GM12878 (cell line): ENCODE measurements around the gene BCAT1. TPM values are rescaled to one million over a fixed set of nuclear protein-coding genes. Genes with fewer than 3 reads are reported as not detected.

ENCODE experiments used
- ASH2L ChIP-seq: fragments of 300-600, 200-600 bp; sonication (generic); IDR thresholded peaks from 2 replicates; pipeline ENCODE4 v1.6.1; 2017; ENCODE audit warnings: low read depth, mild to moderate bottlenecking, borderline replicate concordance
- BHLHE40 ChIP-seq, 2 experiments: fragments of 450-650 bp in 1 of 2; IDR thresholded peaks; 2 replicates each; pipeline ENCODE4 v1.6.1; 2011 to 2017; ENCODE audit warnings: low read depth in 2 of 2, borderline replicate concordance in 1 of 2, improper control_type of control experiment in 1 of 2, low read length in 1 of 2, mild to moderate bottlenecking in 1 of 2
- BRCA1 ChIP-seq: IDR thresholded peaks from 2 replicates; pipeline ENCODE4 v1.6.1; 2011; ENCODE audit warnings: low read depth, low read length, improper control_type of control experiment
- CBFB ChIP-seq: IDR thresholded peaks from 2 replicates; pipeline ENCODE4 v1.6.1; 2016; ENCODE audit warnings: antibody characterized with exemption, low read depth
- CHD2 ChIP-seq: IDR thresholded peaks from 2 replicates; pipeline ENCODE4 v1.6.1; 2011; ENCODE audit warnings: low read depth, low read length, improper control_type of control experiment, borderline replicate concordance
- EED ChIP-seq: sonication (generic); IDR thresholded peaks from 2 replicates; pipeline ENCODE4 v1.6.1; 2016; ENCODE audit warnings: antibody characterized with exemption, low read depth
- EZH2 ChIP-seq: IDR thresholded peaks from 2 replicates; pipeline ENCODE4 v1.6.1; 2012; ENCODE audit warnings: low read depth, mild to moderate bottlenecking, control low read depth, inconsistent platforms, low read length, borderline replicate concordance; ENCODE audit not compliant: control insufficient read depth
- FOS ChIP-seq: IDR thresholded peaks from 3 replicates; pipeline ENCODE4 v1.6.1; 2011; ENCODE audit warnings: borderline replicate concordance; ENCODE audit not compliant: insufficient read length; ENCODE audit errors: extremely low read depth
- FOXK2 ChIP-seq: fragments of 450-650 bp; IDR thresholded peaks from 2 replicates; pipeline ENCODE4 v1.6.1; 2017; ENCODE audit warnings: mild to moderate bottlenecking, moderate library complexity
- FOXM1 ChIP-seq: IDR thresholded peaks from 2 replicates; pipeline ENCODE4 v1.6.1; 2012; ENCODE audit warnings: low read depth, mild to moderate bottlenecking, inconsistent platforms, low read length, moderate library complexity
- MTA2 ChIP-seq: fragments of 450-650 bp; IDR thresholded peaks from 2 replicates; pipeline ENCODE4 v1.6.1; 2016; ENCODE audit warnings: low read depth, mild to moderate bottlenecking, moderate library complexity
- MXI1 ChIP-seq: fragments of 150-350 bp; IDR thresholded peaks from 2 replicates; pipeline ENCODE4 v1.6.1; 2011; ENCODE audit warnings: low read depth, mild to moderate bottlenecking, inconsistent platforms, low read length, improper control_type of control experiment
- RCOR1 ChIP-seq: conservative IDR thresholded peaks from 2 replicates; pipeline ENCODE4 v1.6.1; 2012; ENCODE audit warnings: low read depth, low read length, improper control_type of control experiment
- RFX5 ChIP-seq: IDR thresholded peaks from 2 replicates; pipeline ENCODE4 v1.6.1; 2011; ENCODE audit warnings: low read depth, low read length, improper control_type of control experiment
- RUNX3 ChIP-seq: IDR thresholded peaks from 2 replicates; pipeline ENCODE4 v1.6.1; 2012; ENCODE audit warnings: low read length, inconsistent platforms
- SIX5 ChIP-seq: IDR thresholded peaks from 2 replicates; pipeline ENCODE4 v1.6.1; 2011; ENCODE audit warnings: mild to moderate bottlenecking, low read depth, low read length, moderate library complexity; ENCODE audit not compliant: severe bottlenecking
- SMAD5 ChIP-seq: IDR thresholded peaks from 2 replicates; pipeline ENCODE4 v1.6.1; 2016; ENCODE audit warnings: antibody characterized with exemption, low read depth
- SMARCA5 ChIP-seq: fragments of 450-650 bp; IDR thresholded peaks from 2 replicates; pipeline ENCODE4 v1.6.1; 2017; ENCODE audit warnings: mild to moderate bottlenecking
- SP1 ChIP-seq: IDR thresholded peaks from one replicate; pipeline ENCODE4 v1.6.1; 2011; ENCODE audit warnings: low read depth, low read length
- ZBED1 ChIP-seq: IDR thresholded peaks from 2 replicates; pipeline ENCODE4 v1.6.1; 2016; ENCODE audit warnings: borderline replicate concordance
- polyA plus RNA-seq, 11 experiments: library from polyadenylated mRNA; depleted of rRNA in 4 of 11; unstranded in 6 of 11; stranded (reverse) in 5 of 11; fragments of >200 nt; fragmentation: Nextera tagmentation in 4 of 11; fragmentation: Illumina TruSeq in 1 of 11; extraction: Ambion mirVana in 4 of 11; extraction: Trizol in 1 of 11; gene quantifications; 1 replicate in 1 of 11; 2 replicates in 10 of 11; pipeline versions ENCODE4 v1.2.1 to v1.2.3, GENCODE V29; 2011 to 2016; ENCODE audit warnings: inconsistent platforms in 2 of 11, missing spikeins in 2 of 11, low read depth in 1 of 11
- total RNA-seq, 4 experiments: library from RNA; depleted of rRNA in 3 of 4; stranded (reverse); fragments of >200 nt in 3 of 4; fragmentation: Illumina TruSeq in 1 of 4; extraction: Trizol in 1 of 4; gene quantifications; 2 replicates each; pipeline versions ENCODE4 v1.2.1 to v1.2.3, GENCODE V29; 2013 to 2021
- TF ChIP-seq, protein P1 (sequence below): fragments of 450-650 bp; formaldehyde crosslinking; IDR thresholded peaks from 2 replicates; pipeline ENCODE4 v1.4.0; 2020; ENCODE audit warnings: mild to moderate bottlenecking, moderate library complexity
- TF ChIP-seq, protein P2 (sequence below): fragments of 450-650 bp; IDR thresholded peaks from 2 replicates; pipeline ENCODE4 v1.6.1; 2017; ENCODE audit warnings: mild to moderate bottlenecking, moderate library complexity
- TF ChIP-seq, protein P3 (sequence below): IDR thresholded peaks from 2 replicates; pipeline ENCODE4 v1.6.1; 2012; ENCODE audit warnings: low read depth, low read length, improper control_type of control experiment

BCAT1 gene
- total and polyA plus RNA-seq, 10 of the 15 experiments (the other 5 are each of a cell fraction or from before 2014, with no cell fraction given) = 26.2 to 187 (median 81.9) TPM

DNA sequence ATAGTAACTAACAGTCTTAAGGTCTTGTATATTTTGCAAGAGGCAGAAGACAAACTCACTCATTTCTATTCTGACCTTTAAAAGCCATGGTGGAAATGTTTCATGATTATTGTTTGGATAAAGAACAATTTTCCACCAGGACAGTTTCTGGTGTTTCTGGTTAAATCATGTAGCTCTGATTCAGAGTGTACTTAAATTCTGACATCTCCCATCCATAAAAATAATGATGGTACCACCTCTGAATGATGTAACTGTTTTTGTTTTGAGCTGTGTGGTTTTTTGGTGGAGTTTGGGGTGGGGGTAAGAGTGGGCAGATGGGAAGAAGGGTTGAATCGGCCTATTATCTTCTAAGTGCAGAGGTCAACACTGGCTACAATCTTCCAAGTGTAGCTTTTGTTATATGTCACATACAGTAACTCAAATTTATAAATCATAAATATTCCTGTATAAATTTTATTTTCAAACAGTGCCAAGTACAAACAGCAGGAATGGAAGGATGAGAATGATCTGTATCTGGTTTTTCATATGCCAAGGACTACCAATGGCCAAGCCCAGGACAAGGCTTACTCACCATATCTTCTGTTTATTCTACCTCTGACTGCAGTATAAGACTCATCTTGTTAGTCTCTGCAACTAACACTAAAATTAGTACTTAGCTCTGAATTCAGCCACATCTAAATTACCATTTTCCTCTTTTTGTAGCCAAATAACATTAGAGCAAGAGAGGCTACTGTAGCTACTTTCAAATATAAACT is 108.7 kb downstream of the BCAT1 start (continued):
- TF ChIP-seq FOS (no peak), CBFB (peak; percentile 56; the same call in 1 of the 2 replicates), BRCA1 (no peak), RFX5 (no peak), SP1 (no peak), RUNX3 (peak; percentile 89), SMAD5 (0 out of 2 replicates have a peak, but pooled peaks have one; percentile 10), FOXM1 (peak; percentile 85; the same call in 1 of the 2 replicates), ZBED1 (0 out of 2 replicates have a peak, but pooled peaks have one; percentile 33), FOXK2 (no peak), MXI1 (no peak), RCOR1 (no peak), SMARCA5 (no peak), SIX5 (no peak), ASH2L (no peak), EZH2 (no peak), MTA2 (no peak; the same call in 1 of the 2 replicates), BHLHE40 (IDR thresholded peaks at IDR 0.05; ENCODE audit: borderline replicate concordance in 1 of 2, low read depth in 2 of 2, low read length in 1 of 2) (no peak), CHD2 (no peak), EED (0 out of 2 replicates have a peak, but pooled peaks have one; percentile 27)
- TF ChIP-seq, protein P1, sequence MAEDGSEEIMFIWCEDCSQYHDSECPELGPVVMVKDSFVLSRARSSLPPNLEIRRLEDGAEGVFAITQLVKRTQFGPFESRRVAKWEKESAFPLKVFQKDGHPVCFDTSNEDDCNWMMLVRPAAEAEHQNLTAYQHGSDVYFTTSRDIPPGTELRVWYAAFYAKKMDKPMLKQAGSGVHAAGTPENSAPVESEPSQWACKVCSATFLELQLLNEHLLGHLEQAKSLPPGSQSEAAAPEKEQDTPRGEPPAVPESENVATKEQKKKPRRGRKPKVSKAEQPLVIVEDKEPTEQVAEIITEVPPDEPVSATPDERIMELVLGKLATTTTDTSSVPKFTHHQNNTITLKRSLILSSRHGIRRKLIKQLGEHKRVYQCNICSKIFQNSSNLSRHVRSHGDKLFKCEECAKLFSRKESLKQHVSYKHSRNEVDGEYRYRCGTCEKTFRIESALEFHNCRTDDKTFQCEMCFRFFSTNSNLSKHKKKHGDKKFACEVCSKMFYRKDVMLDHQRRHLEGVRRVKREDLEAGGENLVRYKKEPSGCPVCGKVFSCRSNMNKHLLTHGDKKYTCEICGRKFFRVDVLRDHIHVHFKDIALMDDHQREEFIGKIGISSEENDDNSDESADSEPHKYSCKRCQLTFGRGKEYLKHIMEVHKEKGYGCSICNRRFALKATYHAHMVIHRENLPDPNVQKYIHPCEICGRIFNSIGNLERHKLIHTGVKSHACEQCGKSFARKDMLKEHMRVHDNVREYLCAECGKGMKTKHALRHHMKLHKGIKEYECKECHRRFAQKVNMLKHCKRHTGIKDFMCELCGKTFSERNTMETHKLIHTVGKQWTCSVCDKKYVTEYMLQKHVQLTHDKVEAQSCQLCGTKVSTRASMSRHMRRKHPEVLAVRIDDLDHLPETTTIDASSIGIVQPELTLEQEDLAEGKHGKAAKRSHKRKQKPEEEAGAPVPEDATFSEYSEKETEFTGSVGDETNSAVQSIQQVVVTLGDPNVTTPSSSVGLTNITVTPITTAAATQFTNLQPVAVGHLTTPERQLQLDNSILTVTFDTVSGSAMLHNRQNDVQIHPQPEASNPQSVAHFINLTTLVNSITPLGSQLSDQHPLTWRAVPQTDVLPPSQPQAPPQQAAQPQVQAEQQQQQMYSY (CRISPR knock-in tag) = no peak
- TF ChIP-seq, protein P2, sequence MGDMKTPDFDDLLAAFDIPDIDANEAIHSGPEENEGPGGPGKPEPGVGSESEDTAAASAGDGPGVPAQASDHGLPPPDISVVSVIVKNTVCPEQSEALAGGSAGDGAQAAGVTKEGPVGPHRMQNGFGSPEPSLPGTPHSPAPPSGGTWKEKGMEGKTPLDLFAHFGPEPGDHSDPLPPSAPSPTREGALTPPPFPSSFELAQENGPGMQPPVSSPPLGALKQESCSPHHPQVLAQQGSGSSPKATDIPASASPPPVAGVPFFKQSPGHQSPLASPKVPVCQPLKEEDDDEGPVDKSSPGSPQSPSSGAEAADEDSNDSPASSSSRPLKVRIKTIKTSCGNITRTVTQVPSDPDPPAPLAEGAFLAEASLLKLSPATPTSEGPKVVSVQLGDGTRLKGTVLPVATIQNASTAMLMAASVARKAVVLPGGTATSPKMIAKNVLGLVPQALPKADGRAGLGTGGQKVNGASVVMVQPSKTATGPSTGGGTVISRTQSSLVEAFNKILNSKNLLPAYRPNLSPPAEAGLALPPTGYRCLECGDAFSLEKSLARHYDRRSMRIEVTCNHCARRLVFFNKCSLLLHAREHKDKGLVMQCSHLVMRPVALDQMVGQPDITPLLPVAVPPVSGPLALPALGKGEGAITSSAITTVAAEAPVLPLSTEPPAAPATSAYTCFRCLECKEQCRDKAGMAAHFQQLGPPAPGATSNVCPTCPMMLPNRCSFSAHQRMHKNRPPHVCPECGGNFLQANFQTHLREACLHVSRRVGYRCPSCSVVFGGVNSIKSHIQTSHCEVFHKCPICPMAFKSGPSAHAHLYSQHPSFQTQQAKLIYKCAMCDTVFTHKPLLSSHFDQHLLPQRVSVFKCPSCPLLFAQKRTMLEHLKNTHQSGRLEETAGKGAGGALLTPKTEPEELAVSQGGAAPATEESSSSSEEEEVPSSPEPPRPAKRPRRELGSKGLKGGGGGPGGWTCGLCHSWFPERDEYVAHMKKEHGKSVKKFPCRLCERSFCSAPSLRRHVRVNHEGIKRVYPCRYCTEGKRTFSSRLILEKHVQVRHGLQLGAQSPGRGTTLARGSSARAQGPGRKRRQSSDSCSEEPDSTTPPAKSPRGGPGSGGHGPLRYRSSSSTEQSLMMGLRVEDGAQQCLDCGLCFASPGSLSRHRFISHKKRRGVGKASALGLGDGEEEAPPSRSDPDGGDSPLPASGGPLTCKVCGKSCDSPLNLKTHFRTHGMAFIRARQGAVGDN = peak; percentile 25; the same call in 1 of the 2 replicates
- TF ChIP-seq, protein P3, sequence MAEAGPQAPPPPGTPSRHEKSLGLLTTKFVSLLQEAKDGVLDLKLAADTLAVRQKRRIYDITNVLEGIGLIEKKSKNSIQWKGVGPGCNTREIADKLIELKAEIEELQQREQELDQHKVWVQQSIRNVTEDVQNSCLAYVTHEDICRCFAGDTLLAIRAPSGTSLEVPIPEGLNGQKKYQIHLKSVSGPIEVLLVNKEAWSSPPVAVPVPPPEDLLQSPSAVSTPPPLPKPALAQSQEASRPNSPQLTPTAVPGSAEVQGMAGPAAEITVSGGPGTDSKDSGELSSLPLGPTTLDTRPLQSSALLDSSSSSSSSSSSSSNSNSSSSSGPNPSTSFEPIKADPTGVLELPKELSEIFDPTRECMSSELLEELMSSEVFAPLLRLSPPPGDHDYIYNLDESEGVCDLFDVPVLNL = no peak
